Activated CD4-positive, CD25-positive, alpha-beta regulatory T cell (primary cell): ENCODE data around the gene PLAGL1.
"Not testable (repeated sequence)": the region's sequence is repeated elsewhere in the genome, so short reads cannot be mapped to it uniquely, and the experiment has no call there.

Source experiments
- DNase-seq, 4 experiments: peaks; one replicate each; lab custom pipeline; 2025; lab: John Stamatoyannopoulos, UW

Gene PLAGL1

DNA sequence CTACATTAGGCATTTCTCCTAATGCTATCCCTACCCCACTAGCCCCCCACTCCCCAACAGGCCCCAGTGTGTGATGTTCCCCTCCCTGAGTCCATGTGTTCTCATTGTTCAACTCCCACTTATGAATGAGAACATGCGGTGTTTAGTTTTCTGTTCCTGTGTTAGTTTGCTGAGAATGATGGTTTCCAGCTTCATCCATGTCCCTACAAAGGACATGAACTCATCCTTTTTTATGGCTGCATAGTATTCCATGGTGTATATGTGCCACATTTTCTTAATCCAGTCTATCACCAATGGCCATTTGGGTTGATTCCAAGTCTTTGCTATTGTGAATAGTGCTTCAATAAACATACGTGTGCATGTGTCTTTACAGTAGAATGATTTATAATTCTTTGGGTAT lies 1.6 kb upstream of the PLAGL1 start:
- not testable (repeated sequence) for DNase-seq

DNA sequence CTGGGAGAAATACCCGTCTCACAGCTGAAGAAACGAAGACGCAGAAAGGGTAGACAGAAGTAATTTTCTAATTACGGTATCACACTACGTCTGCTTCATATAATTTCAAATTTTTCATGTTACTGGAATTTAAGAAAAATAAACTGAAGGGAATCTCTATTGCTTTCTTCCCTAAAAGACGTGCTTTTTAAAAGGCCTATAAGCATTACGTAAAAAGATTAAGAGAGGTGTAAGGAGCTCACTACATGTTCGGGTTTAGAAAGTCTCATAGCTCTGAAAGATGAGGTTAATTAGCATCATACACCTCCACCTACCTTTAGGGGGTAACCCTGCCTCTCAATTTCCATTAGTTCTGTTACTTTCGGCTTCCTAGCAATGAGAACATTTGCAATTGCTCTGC lies 787 bp upstream of the PLAGL1 start:
- no peak for DNase-seq

DNA sequence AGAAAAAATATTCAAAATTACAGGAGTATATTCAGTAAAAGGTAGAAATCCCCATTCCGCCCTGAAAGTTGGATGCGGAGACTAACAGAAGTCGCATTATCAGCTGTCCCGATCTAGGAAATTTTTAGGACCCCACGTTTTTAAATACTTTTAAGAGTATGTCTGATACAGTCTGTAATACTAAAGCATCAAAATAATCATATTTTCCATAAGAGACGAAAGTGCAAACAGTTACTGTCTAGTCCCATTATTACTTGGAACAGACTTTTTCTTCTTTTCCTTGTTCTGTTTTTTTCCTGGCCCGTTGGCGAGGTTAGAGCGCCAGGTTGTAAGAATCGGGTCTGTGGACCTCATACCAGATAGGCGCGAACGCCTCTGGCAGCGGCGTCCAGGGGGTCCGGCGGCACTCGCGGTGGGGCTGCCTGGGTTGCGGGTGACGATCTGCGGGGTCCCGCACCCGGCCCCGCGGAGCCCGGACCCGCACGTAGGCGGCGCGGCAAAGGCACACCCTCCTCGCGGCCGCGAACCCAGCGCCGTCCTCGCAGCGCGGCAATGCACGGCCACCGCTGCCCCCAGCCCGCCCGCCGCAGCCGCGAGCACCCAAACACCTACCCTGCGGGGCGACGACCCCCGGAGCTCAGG lies 460 bp downstream of the PLAGL1 start:
- no peak for DNase-seq

DNA sequence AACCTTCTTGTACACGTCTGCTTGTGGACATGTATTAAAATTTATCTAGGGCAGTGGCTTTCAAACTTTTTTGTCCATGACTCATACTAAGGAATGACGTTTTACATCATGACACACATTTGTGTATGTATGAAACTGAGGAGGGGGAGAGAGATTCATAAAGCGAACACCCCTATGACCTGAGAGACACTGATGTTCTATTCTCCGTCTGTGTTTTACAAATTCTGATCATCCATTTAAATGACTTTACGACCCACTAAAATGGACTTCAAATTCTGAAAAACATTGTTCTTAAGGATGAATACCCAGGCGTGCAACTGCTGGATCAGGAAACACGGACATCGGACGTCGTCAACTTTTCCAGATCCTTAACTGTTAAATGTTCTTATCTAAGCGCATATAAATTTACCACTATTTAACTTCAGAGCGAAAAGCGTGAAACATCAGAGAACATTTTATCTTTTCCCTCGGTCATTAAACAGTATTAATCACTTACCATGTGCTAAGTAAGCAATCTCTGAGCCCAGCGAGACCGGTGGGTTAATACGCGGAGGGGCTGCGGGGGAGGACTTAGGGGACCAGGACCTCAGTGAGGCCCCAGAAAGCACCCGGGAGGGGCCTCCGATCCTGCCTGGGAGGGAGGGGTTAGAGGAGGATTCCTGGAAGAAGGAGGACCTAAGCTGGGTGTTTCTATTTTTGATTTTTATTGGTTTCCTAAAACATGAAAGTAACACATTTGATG lies 1.2 kb downstream of the PLAGL1 start:
- DNase-seq = no peak

DNA sequence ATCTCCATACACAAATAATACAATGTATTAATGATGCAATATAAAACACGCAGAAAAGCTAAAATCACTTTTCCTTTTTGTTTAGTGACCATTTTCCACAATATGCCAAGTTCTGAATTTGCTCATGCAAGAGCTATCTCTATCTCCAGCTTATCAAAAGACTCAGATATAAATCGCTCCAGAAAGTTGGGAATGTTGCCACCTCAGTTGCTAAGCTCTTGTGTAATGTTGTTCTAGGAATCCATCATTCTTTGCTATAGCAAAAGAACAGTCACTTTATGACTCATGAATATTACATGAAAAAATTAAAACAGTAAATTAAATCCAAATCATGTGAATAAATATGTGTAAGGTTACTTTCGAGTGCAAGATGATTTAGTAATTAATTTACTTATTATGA lies 8.7 kb downstream of the PLAGL1 start:
- no peak for DNase-seq

DNA sequence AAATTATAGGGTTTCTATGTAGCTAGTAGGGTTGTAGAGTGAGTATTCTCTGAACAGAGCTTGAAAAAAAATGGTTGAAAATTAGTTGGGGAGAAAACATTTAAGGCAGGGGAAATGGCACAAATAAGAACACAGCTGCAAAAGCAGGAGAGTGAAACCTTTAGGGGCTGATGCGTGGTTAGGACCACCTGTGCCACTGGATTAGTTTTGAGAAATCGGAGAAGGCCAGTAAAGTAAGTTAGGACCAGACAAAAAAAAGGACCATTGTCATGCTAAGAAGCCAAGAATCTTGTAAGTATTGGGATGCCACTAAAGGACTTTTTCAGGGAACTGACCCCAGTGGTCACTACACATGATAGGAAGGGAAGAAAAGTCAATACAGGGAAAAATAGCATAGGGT lies 9.4 kb downstream of the PLAGL1 start:
- DNase-seq = no peak

DNA sequence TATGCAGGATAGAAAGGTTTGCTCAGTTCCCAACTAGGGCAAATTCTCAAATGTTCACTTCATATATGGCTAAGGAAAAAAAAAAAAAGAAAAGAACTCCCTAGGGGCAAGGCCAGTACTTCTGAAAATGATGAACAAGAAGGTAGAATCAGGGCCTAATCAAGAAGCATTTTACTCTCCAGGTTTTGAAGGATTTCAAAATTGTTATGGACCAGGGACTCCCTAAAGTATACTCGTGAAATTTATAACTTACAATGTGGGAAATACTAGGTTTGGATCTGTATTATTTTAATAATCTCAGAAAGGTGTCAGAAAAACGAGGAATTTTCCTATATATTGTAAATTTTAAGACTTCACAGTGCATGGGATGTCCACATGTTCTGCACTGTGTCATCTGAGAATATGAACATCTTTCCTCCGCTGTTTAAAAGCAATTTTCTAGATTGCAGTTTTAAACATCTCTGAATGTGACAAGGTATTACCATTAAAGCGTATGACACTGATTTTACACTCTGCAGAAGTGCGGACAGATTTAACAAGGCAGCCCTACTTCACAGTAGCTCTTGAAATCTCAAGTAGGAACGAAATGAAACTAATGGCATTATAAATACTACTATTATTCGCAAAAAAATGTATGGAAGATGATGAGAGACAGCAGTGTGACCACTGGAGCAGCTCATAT lies 14.0 kb downstream of the PLAGL1 start:
- DNase-seq = no peak

DNA sequence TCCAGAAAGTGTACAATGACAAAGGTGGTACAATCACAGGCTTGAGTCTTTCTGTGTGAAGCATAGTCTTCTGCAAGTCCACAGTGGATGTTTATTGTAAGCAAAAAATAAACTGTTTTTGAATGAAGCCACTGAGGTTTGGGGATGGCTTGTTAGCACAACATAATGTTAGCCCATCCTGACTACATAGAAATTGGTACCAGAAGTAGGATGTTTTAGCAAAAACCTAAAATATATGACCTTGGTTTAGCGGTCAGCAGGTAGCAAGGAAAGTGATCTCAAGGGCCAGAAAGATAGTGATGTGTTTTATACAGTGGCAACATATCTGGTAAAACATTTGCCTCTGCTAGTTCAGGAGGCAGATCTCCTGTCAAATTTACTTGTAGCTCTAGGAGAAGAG lies 15.8 kb downstream of the PLAGL1 start:
- DNase-seq = no peak

DNA sequence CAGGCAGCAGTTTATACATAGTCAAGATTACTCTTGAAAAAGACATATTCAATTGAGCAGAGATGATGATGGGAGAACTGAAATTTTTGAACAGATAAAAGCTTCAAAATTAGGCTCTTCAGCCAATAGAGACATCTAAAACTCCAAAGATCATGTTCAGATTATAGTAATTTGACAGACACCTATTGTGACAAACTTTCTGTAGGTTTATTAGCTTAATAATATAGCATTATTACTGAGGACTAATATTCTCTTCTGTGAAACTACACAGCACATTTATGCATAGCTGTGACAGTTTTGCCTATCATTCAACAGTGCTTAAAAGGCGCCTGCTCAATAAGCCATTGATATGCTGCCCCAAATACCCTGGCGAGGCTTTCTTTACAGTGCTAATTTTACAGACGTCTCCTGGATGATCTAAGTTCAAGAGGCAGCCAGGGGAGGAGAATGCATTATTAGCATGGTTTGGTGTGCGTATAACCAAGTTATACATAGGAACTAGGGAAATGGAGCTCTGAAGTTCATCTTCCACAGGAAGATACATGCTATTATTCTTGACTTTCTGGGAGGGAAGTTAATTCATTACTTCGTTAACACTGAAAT lies 21.5 kb downstream of the PLAGL1 start:
- DNase-seq = no peak

DNA sequence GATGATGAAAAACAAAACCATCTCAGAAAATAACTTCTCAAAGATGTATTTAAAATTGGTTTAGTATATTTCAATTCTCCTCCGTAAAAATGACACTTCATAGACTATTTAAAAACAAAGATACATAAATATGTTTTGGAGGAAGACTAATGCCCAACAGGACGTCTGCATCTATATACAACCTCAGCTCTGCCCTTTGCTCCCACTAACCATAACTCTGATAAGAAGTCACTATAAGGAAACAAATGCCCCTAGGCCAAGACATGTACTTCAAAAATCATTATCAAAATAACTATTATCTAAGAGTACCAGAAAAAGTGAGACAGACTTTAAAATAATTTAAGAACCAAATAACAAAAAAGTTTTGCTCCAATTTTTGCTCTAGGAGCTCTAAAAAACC lies 23.4 kb downstream of the PLAGL1 start:
- no peak for DNase-seq

DNA sequence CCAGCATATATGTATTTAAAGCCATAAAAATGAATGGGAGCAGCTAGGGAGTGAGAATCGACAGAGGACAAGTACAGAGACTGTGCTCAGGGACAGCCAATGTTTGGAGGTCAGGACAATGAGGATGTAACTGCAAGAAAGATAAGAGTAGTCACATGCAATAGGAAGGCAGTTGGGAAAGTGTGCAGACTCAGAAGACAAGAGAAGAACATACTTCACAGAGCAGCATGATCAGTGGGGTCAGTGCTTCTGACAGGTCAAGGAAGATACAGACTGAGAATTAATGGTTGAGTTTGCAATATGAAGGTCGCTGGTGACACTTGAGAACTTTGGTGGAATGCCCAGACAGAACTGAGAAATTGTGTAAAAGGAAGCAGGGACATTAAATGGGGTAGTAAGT lies 25.1 kb downstream of the PLAGL1 start:
- DNase-seq = no peak

DNA sequence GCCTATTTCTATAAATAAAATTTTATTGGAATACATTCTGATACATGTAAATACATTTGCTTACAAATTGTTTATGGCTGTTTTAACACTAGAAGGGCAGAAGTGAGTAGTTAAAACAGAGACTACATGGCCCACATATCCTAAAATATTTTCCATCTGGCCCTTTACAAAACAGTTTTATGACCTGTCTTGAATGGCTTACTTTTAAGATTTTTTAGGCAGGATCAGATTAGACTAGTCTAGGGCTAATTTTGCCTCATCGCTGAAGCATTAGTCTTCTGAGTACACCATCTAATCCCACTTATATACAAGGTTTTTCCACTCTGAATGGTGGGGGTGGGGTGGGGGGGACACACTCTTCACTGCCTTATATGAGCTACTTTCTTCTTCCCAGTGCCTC lies 27.1 kb downstream of the PLAGL1 start:
- no peak for DNase-seq

DNA sequence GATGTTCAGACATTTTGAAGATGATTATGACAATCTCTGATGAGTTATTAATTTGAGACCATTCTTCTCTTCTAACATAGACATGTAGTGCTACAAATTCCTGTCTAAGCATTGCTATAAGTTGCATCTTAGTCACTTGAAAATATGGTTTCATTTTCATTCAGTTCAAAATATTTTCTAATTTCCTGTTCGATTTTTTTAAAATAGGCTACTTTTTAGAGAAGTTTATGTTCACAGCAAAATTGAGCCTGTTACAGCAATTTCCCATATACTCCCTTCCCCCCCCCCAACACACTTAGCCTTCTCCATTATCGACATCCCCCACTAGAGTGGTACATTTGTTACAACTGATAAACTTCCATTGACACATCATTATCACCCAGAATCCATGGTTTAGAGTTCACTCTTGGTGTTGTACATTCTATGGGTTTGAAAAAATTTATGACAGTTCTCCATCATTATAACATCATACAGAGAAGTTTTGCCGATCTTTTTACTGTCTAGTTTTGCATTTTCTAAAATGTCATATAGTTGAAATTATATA lies 31.2 kb downstream of the PLAGL1 start:
- no peak for DNase-seq

DNA sequence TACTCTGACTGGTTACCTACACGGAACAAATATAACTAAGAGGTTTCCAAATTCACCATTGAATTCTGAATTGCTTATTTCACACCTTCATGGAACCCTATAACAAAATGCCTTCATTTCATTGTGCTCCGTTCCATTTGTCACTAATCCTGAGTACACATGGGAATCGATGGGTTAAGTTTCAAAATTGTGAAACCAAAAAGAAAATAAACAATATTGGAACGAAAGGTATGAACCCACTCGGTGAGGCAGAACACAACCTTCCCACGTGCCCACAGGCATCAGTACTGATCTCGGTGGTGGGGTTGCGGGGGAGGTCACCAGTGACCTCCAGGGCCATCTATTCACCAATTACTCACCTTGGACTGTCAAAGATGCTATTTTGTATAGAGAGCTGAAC lies 34.0 kb downstream of the PLAGL1 start:
- no peak for DNase-seq

DNA sequence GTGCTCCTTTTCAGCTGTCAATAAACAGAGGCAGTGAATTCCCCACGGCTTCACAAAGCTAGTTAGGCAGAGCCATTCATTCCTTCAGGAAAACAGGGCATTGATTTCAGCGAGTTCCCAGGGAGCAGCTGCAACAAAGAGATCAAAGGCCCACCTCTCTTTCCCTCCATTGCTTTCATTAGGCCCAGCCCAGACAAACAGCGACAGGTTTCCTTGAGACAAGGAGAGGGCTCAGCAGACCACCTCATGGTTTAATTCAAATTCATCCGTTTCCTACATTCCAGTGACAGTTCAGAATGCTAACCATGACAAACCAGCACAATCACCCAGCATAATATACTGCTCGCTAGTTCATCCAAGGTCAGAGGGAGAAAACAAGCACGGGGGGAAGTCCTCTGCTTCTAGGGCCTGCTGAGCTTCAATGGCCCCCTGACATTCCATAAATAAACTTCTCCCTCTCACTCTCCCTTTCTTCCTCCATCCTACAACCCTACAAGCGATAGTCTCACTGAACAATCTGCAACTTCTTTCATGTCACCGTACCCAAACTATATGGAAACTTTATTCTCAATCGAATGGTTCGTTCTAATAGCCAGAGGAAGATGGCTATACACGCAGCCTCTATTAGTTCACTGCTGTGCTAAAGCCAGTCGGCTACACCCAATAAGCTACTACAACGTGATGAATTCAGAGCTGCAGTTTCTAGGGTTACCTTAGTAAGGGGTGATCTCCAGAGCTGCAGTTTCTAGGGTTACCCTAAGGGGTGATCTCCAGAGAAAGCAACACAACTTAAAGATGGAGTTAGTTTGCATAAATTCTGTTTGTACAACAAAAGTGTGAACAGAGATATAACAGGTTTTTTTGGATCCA lies 34.7 kb downstream of the PLAGL1 start:
- no peak for DNase-seq

DNA sequence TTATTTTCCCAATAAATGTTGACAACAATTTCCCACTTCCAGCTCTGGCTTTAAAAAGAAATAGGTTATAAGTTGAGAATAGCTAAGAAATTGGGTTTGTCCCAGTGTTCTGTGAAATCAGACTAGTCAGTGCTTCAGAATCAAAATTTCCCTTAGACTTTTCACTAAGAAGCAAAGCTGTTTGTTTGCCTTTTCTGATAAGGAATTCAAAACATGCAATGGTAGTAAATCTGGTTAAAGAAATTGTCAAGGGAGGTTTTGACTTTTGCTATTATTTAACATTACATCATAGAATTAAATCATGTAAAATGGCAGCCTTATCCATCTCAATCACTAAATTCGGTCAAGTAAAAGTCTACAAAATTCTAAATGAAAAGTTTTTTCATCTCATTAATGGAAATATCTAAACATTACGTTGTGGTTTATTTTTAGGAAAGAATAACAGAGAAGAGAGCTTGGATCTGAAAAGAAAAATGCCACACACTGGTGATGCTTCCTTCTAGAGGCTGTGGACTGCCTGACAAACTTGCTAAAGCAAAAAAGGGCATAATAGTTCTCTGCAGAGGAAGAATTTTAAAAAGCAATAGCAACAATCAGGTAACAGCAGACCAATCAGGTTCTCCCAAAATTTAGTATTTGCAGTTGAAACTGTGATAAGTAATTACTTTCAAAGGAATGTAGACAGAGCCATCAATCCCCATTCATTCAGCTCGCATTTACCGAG lies 36.4 kb downstream of the PLAGL1 start:
- no peak for DNase-seq

DNA sequence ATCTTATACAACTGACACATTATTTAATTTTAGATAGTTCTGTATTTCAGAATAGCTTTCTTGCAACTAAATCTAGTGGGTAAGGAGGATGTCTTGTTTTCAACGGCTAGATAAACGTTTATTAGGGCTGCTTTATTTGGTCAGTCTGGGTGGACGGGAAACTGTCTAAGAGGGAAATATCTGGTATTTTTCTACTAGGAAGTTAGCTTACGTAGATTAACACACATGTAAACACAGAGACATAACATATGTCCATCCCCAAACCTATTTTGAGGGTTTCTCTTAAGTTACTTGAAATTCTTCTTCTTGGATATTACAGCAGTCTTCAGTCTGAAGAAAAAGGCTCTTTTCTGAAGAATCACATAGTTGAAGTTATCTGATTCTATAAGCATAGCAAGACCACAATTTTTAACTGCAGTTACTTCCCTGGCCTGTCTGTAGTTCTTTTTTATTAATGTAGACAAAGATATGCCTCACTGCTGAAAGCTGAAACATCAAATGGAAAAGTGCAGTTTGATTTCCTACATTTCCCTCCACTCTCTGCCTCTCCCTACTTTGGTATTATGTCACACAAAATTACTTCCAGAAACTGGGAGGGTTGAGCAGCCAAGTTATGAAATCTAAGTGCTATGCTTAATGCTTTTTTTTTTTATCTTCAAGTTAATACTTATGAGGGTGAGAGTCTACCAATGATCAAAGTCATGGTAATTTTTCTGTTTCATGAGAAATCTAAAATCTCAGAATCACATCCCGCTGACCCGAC lies 37.4 kb downstream of the PLAGL1 start:
- no peak for DNase-seq

DNA sequence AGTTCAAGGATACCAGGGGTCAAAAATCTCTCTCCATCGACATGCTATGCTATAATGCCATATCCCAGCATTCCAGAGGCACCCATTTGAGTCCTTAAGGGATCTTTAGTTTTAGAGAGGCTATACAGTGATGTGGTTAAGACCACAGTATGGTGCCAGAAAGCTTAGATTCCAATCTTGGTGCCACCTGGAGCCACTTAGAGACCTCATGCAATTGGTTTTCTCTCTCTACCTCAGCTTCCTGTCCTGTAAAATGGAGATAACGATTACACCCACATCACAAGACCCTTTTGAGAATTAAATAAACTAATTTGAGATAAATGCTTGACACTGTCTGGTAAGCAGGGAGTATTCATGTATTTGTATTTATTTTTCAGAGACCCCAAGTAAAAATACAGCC lies 39.0 kb downstream of the PLAGL1 start:
- no peak for DNase-seq

DNA sequence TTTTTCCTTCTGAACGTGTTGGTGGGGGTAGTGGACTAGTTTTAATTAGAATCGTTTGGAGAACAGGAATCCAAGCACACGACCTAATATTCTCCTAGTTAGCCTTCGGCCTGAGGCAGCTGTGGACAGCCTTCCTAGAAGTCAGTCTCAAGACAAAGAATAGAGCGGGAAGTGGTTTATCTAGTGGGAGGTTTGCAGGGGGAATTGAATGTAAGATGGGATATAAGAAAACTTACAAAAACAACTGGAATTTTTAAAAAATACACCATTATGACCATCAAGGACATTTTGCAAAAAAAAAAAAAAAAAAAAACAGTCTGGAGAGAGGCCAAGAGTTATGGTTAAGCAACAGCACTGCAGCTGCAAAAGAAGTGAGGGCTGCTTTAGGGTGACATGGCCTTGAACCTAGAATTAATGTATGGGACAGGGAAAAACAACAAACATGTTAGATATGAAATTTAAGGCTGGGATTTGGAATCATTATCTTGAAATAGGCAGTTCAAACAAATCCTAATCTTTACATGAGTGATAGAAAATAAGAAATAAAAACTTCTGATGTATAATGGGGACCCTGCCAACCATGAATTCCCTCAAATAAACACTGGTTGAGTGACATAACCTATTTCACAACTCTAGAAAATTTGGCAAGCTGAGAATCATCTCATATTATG lies 40.2 kb downstream of the PLAGL1 start:
- DNase-seq = no peak

DNA sequence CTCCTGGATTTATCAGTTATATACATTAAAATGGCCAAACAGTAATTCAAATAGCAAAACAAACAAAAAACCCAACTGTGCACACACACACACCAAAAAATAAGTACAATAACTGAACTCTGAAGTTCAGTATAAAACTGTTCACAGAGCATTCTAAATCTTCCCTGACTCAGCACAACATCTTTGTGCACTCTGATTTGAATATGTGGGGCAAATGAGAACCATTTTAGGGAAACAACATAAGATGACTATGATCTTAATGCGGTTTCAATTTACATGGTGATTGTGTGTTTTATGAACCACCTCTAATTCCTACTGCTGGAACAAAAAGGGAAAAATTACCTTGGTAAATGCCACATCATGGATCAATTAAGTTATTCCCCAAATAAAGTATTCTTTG lies 41.7 kb downstream of the PLAGL1 start:
- DNase-seq = no peak
